Fibroblast of upper back skin (primary cell): ENCODE data around the gene LSP1.
"Not testable (repeated sequence)": the region's sequence is repeated elsewhere in the genome, so short reads cannot be mapped to it uniquely, and the experiment has no call there.

ENCODE experiments used
- DNase-seq: peaks from one replicate; pipeline ENCODE4 v3.0.0-alpha.2; 2013

Gene LSP1

GRCh38 chr11:1866776-1867175 is 13.9 kb downstream of the LSP1 start:
- no peak for DNase-seq

- no peak for DNase-seq
These were observed 14.5 kb downstream of the LSP1 start for GRCh38 chr11:1867381-1867780.

- no peak for DNase-seq
These were observed 15.3 kb downstream of the LSP1 start for GRCh38 chr11:1868056-1868635.

GRCh38 chr11:1868636-1869291 is 15.9 kb downstream of the LSP1 start:
- DNase-seq, result no peak

- no peak for DNase-seq
These were observed 16.8 kb downstream of the LSP1 start for GRCh38 chr11:1869427-1870325.

- DNase-seq, result no peak
These were observed 17.4 kb downstream of the LSP1 start for GRCh38 chr11:1870326-1870696.

- no peak for DNase-seq
These were observed 18.0 kb downstream of the LSP1 start for GRCh38 chr11:1870721-1871466.

GRCh38 chr11:1871531-1871930 is 18.6 kb downstream of the LSP1 start:
- no peak for DNase-seq

GRCh38 chr11:1872267-1872985 is 19.5 kb downstream of the LSP1 start:
- no peak for DNase-seq

GRCh38 chr11:1873048-1873812 is 20.3 kb downstream of the LSP1 start:
- DNase-seq, result peak; percentile 34

- not testable (repeated sequence) for DNase-seq
These were observed 20.9 kb downstream of the LSP1 start for GRCh38 chr11:1873813-1874150.

GRCh38 chr11:1874441-1875092 is 21.7 kb downstream of the LSP1 start:
- not testable (repeated sequence) for DNase-seq

- no peak for DNase-seq
These were observed 22.4 kb downstream of the LSP1 start for GRCh38 chr11:1875093-1875850.

GRCh38 chr11:1875851-1876301 is 23.0 kb downstream of the LSP1 start:
- DNase-seq, result not testable (repeated sequence)

GRCh38 chr11:1876361-1877063 is 23.6 kb downstream of the LSP1 start:
- peak; percentile 61 for DNase-seq

- peak; percentile 32 for DNase-seq
These were observed 24.6 kb downstream of the LSP1 start for GRCh38 chr11:1877211-1878136.

GRCh38 chr11:1878137-1879031 is 25.5 kb downstream of the LSP1 start:
- peak; percentile 32 for DNase-seq
